ENCODE results near the gene MSANTD2. TPM values are rescaled to one million over a fixed set of nuclear protein-coding genes. Genes with fewer than 3 reads are reported as not detected.
A peak's percentile ranks its signal among the peaks of the same experiment; 100 is the strongest.

The MSANTD2 gene
- total RNA-seq, 2 experiments from 2014 or later = 9.1 to 10.2 TPM

- no peaks in the 10 kb centered on the region for H3K36me3 Mint-ChIP-seq (ENCODE audit: low read depth)
- H3K9me3 Mint-ChIP-seq (ENCODE audit: insufficient read depth) = no peaks in the 10 kb centered on the region
- H3K4me1 Mint-ChIP-seq (ENCODE audit: low read depth) = peaks cover 25% of the 10 kb centered on the region
- POLR2A ChIA-PET = no interaction called here
- DNase-seq = no peak
- H3K27me3 Mint-ChIP-seq (ENCODE audit: low read depth) = peaks cover 35% of the 10 kb centered on the region
- no peak overlapping the region for H3K27ac Mint-ChIP-seq
- no peak for ATAC-seq
- CTCF ChIA-PET = interaction anchor here (1.2 to 5.5 kb wide), 3 partner anchors 21 to 73 kb away, joined by 3 to 89 read pairs (median 13); partner anchors contain the start of gene ESAM
- no peak overlapping the region for H3K4me3 Mint-ChIP-seq
Measured at GRCh38 chr11:124742555-124742954, 57.7 kb downstream of the MSANTD2 start.

- Mint-ChIP-seq H3K4me3 (peak overlapping the region; percentile 77), H3K27ac (no peak overlapping the region), H3K9me3 (ENCODE audit: insufficient read depth) (no peaks in the 10 kb centered on the region), H3K36me3 (ENCODE audit: low read depth) (no peaks in the 10 kb centered on the region), H3K27me3 (ENCODE audit: low read depth) (peaks cover 44% of the 10 kb centered on the region), H3K4me1 (ENCODE audit: low read depth) (peaks cover 19% of the 10 kb centered on the region)
- ChIA-PET CTCF (interaction anchor here (1.0 to 1.8 kb wide), 2 partner anchors 15 to 23 kb away, joined by 5 to 11 read pairs; no protein-coding TSS in a partner anchor), POLR2A (no interaction called here)
- peak; percentile 49 for ATAC-seq
- DNase-seq = peak; percentile 58
Measured at GRCh38 chr11:124740277-124740882, 59.8 kb downstream of the MSANTD2 start.

- peak; percentile 89 for DNase-seq
- H3K27ac Mint-ChIP-seq = no peak within 1 kb of the TSS
- ChIA-PET POLR2A (interaction anchor here (1.1 kb wide), 1 partner anchor 101 kb away, joined by 4 read pairs; no protein-coding TSS in a partner anchor), CTCF (interaction anchor here (1.0 to 2.0 kb wide), 3 partner anchors 15 to 70 kb away, joined by 5 to 11 read pairs (median 6); no protein-coding TSS in a partner anchor)
- H3K36me3 Mint-ChIP-seq (ENCODE audit: low read depth) = no peaks in the 10 kb centered on the region
- H3K9me3 Mint-ChIP-seq (ENCODE audit: insufficient read depth) = no peaks in the 10 kb centered on the region
- peak within 1 kb of the TSS; percentile 77 for H3K4me3 Mint-ChIP-seq
- peak; percentile 98 for ATAC-seq
- H3K27me3 Mint-ChIP-seq (ENCODE audit: low read depth) = peaks cover 44% of the 10 kb centered on the region
- peaks cover 14% of the 10 kb centered on the region for H3K4me1 Mint-ChIP-seq (ENCODE audit: low read depth)
Measured at GRCh38 chr11:124739479-124740276, 60.5 kb downstream of the MSANTD2 start, which contains the start of gene NRGN. Gene NRGN (plus strand): TSS chr11:124739942. CDS start chr11:124740085, 143 bp downstream.

DNA sequence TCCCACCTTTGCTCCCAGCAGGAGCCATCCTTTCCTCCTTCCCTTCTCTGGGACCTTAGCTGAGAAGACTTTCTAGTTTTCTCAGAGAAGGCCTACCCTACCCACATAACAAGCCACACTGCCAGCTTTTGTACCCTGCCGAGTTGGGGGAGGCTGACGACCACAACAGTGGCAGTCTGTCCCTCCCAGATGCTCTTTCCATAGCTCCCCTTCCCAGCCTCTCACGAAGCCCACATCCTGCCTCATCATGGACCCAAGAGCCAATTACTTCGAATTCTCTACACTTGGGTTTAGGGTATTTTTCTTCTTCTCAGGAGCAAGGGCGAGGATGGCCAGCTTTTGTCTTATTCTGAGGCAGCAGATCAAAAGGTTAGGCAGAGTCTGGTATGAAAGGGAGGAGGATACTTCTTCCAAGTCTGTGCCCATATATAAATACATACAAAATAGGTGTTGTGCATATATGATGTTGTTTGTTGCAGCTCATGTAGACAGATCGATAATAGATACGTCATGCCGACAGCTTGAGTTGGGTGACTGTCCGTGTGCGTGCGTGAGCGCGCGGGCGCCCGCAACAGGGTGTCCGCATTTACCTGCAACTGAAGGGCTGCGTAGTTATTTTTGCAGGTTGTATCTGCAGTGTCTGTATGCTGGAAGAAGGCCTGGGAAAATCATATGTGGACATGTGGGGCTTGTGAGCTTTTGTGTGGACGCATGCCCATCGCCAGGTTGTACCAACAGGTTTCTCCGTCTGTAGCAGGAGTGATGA lies 61.3 kb downstream of the MSANTD2 start:
- Mint-ChIP-seq H3K27ac (no peak overlapping the region), H3K4me1 (ENCODE audit: low read depth) (peaks cover 14% of the 10 kb centered on the region), H3K27me3 (ENCODE audit: low read depth) (peaks cover 42% of the 10 kb centered on the region), H3K4me3 (peak overlapping the region; percentile 77), H3K9me3 (ENCODE audit: insufficient read depth) (no peaks in the 10 kb centered on the region), H3K36me3 (ENCODE audit: low read depth) (no peaks in the 10 kb centered on the region)
- ATAC-seq (no peak), DNase-seq (no peak)
- POLR2A ChIA-PET = interaction anchor here (1.1 kb wide), 1 partner anchor 100 kb away, joined by 4 read pairs; no protein-coding TSS in a partner anchor
- CTCF ChIA-PET = interaction anchor here (0.8 to 2.0 kb wide), 3 partner anchors 24 to 69 kb away, joined by 3 to 6 read pairs (median 4); no protein-coding TSS in a partner anchor

DNA sequence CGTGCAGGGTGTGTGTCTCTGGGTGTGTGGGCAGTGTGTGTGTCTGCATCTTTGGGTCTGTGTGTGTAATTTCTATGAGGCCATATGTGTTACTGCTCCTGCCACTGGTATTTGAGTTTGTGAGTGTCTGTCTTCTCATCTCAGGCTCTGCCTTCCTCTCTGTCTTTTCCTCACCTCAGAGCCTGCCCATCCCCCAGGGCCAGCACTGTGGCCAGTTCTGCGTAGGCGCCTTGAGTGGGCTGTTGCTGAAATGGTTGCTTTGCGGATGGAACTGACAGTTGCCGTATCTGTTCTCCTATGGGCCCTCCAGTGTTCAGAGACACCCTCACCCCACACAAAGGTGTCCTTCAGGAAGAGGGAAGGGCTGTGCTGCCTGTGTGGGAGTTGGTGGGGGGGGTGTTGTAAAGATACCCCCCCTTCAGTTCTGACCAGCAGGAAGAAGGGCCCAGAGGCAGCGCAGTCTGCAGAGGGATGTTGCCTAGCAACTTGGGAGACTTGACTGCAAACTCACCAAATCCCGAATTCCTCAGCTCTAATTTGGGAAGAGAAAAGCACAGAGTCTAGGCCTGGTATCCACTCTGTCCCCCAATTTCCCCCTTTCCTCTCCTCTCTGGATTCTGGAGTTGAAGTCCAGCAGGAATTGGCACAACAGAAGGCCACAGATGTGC lies 62.4 kb downstream of the MSANTD2 start:
- ChIA-PET CTCF (interaction anchor here (1.6 to 2.0 kb wide), 2 partner anchors 9 to 68 kb away, joined by 4 to 6 read pairs; no protein-coding TSS in a partner anchor), POLR2A (no interaction called here)
- ATAC-seq = no peak
- Mint-ChIP-seq H3K27me3 (ENCODE audit: low read depth) (peaks cover 40% of the 10 kb centered on the region), H3K27ac (no peak overlapping the region), H3K9me3 (ENCODE audit: insufficient read depth) (no peaks in the 10 kb centered on the region), H3K4me3 (no peak overlapping the region), H3K36me3 (ENCODE audit: low read depth) (no peaks in the 10 kb centered on the region), H3K4me1 (ENCODE audit: low read depth) (peaks cover 14% of the 10 kb centered on the region)
- DNase-seq = no peak

GRCh38 chr11:124736736-124737135 lies 63.5 kb downstream of the MSANTD2 start:
- ChIA-PET CTCF (interaction anchor here (1.6 kb wide), 1 partner anchor 10 kb away, joined by 4 read pairs; no protein-coding TSS in a partner anchor), POLR2A (no interaction called here)
- no peaks in the 10 kb centered on the region for H3K36me3 Mint-ChIP-seq (ENCODE audit: low read depth)
- H3K9me3 Mint-ChIP-seq (ENCODE audit: insufficient read depth) = no peaks in the 10 kb centered on the region
- H3K4me3 Mint-ChIP-seq = no peak overlapping the region
- H3K27ac Mint-ChIP-seq = no peak overlapping the region
- peaks cover 14% of the 10 kb centered on the region for H3K4me1 Mint-ChIP-seq (ENCODE audit: low read depth)
- ATAC-seq = no peak
- peaks cover 33% of the 10 kb centered on the region for H3K27me3 Mint-ChIP-seq (ENCODE audit: low read depth)
- DNase-seq = no peak

- Mint-ChIP-seq H3K27ac (no peak overlapping the region), H3K4me1 (ENCODE audit: low read depth) (peaks cover 3% of the 10 kb centered on the region), H3K36me3 (ENCODE audit: low read depth) (no peaks in the 10 kb centered on the region), H3K9me3 (ENCODE audit: insufficient read depth) (no peaks in the 10 kb centered on the region), H3K27me3 (ENCODE audit: low read depth) (peaks cover 20% of the 10 kb centered on the region), H3K4me3 (no peak overlapping the region)
- CTCF ChIA-PET = no interaction called here
- POLR2A ChIA-PET = no interaction called here
- no peak for ATAC-seq
- DNase-seq = no peak
Measured at GRCh38 chr11:124732230-124732629, 68.0 kb downstream of the MSANTD2 start.

- peaks cover 6% of the 10 kb centered on the region for H3K4me1 Mint-ChIP-seq (ENCODE audit: low read depth)
- no peak for DNase-seq
- ChIA-PET POLR2A (no interaction called here), CTCF (no interaction called here)
- H3K36me3 Mint-ChIP-seq (ENCODE audit: low read depth) = no peaks in the 10 kb centered on the region
- H3K27me3 Mint-ChIP-seq (ENCODE audit: low read depth) = peaks cover 20% of the 10 kb centered on the region
- no peak overlapping the region for H3K4me3 Mint-ChIP-seq
- H3K9me3 Mint-ChIP-seq (ENCODE audit: insufficient read depth) = no peaks in the 10 kb centered on the region
- H3K27ac Mint-ChIP-seq = no peak overlapping the region
- ATAC-seq = no peak
Measured at GRCh38 chr11:124729571-124729970, 70.6 kb downstream of the MSANTD2 start.

DNA sequence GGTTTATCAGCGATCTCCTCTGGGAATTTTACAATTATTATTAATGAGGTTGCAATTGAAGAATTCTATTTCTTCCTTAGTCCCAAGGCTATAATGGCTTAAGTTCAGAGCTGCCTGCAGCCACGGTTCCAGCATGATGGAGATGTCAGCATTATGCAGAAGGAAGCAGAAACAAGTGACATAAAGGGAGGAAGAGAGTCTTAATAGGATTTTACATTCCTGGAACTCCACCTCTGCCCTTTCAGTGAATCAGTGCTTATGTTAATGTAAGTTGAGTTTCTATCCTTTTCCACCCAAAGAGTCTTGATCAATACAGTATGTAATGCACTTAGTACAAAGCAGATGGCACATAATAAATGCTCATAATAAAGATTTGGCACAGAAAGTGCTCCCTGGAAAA lies 72.1 kb downstream of the MSANTD2 start:
- no peak for ATAC-seq
- POLR2A ChIA-PET = no interaction called here
- H3K36me3 Mint-ChIP-seq (ENCODE audit: low read depth) = no peaks in the 10 kb centered on the region
- H3K9me3 Mint-ChIP-seq (ENCODE audit: insufficient read depth) = no peaks in the 10 kb centered on the region
- no peak for DNase-seq
- H3K27ac Mint-ChIP-seq = no peak overlapping the region
- no peak overlapping the region for H3K4me3 Mint-ChIP-seq
- CTCF ChIA-PET = no interaction called here
- H3K27me3 Mint-ChIP-seq (ENCODE audit: low read depth) = peaks cover 30% of the 10 kb centered on the region
- H3K4me1 Mint-ChIP-seq (ENCODE audit: low read depth) = peaks cover 6% of the 10 kb centered on the region

- no peak for ATAC-seq
- ChIA-PET POLR2A (no interaction called here), CTCF (no interaction called here)
- DNase-seq = no peak
- peaks cover 37% of the 10 kb centered on the region for H3K27me3 Mint-ChIP-seq (ENCODE audit: low read depth)
- H3K9me3 Mint-ChIP-seq (ENCODE audit: insufficient read depth) = no peaks in the 10 kb centered on the region
- no peak overlapping the region for H3K27ac Mint-ChIP-seq
- no peak overlapping the region for H3K4me3 Mint-ChIP-seq
- H3K36me3 Mint-ChIP-seq (ENCODE audit: low read depth) = no peaks in the 10 kb centered on the region
- H3K4me1 Mint-ChIP-seq (ENCODE audit: low read depth) = peaks cover 8% of the 10 kb centered on the region
Measured at GRCh38 chr11:124727474-124727873, 72.7 kb downstream of the MSANTD2 start.

- ATAC-seq (no peak), DNase-seq (no peak)
- no peaks in the 10 kb centered on the region for H3K36me3 Mint-ChIP-seq (ENCODE audit: low read depth)
- ChIA-PET CTCF (interaction anchor here (3.7 kb wide), 1 partner anchor 15 kb away, joined by 11 read pairs; no protein-coding TSS in a partner anchor), POLR2A (no interaction called here)
- H3K27ac Mint-ChIP-seq = no peak overlapping the region
- no peak overlapping the region for H3K4me3 Mint-ChIP-seq
- peaks cover 11% of the 10 kb centered on the region for H3K4me1 Mint-ChIP-seq (ENCODE audit: low read depth)
- no peaks in the 10 kb centered on the region for H3K9me3 Mint-ChIP-seq (ENCODE audit: insufficient read depth)
- peaks cover 48% of the 10 kb centered on the region for H3K27me3 Mint-ChIP-seq (ENCODE audit: low read depth)
Measured at GRCh38 chr11:124725719-124726105, 74.5 kb downstream of the MSANTD2 start.
